Peyer's patch (tissue), 4 donors: ENCODE data around the gene NUMA1. TPM values are rescaled to one million over a fixed set of nuclear protein-coding genes. Genes with fewer than 3 reads are reported as not detected.
A peak's percentile ranks its signal among the peaks of the same experiment; 100 is the strongest.

Experiments
- DNase-seq, 3 donors: peaks; one replicate each; pipeline ENCODE4 v3.0.0-alpha.2; 2017 to 2019
- H3K27ac ChIP-seq, 4 donors: fragments of 200-600 bp; sonication (generic); one replicate each; pipeline ENCODE4 v1.5.1; 2016 to 2019
- H3K27me3 ChIP-seq, 2 donors: fragments of 200-600 bp; sonication (generic); one replicate each; pipeline ENCODE4 v1.5.1; 2019
- H3K36me3 ChIP-seq, 3 donors: fragments of 200-600 bp; sonication (generic); one replicate each; pipeline ENCODE4 v1.5.1; 2016 to 2019
- H3K4me1 ChIP-seq, 4 donors: fragments of 200-600 bp; sonication (generic); one replicate each; pipeline ENCODE4 v1.5.1; 2016 to 2019
- H3K4me3 ChIP-seq, 4 donors: fragments of 200-600 bp; sonication (generic); 1 replicate in 3 of 4; 2 replicates in 1 of 4; pipeline ENCODE4 v1.5.1; 2016 to 2019; ENCODE audit warnings: mild to moderate bottlenecking in 1 of 4
- H3K9me3 ChIP-seq, 4 donors: fragments of 200-600 bp; sonication (generic); one replicate each; pipeline ENCODE4 v1.5.1; 2016 to 2019; ENCODE audit warnings: mild to moderate bottlenecking in 1 of 4
- CTCF ChIP-seq, 6 experiments: fragments of 450-650 bp in 4 of 6; fragments of 200-600 bp in 2 of 6; sonication (generic) in 1 of 6; IDR thresholded peaks; one replicate each; pipeline ENCODE4 v1.5.1; 2017 to 2019; ENCODE audit warnings: antibody characterized with exemption in 6 of 6, mild to moderate bottlenecking in 3 of 6, moderate library complexity in 1 of 6
- POLR2A ChIP-seq, 2 donors: fragments of 450-650 bp; IDR thresholded peaks; one replicate each; pipeline ENCODE4 v1.5.1; 2017; ENCODE audit warnings: antibody characterized with exemption in 2 of 2, mild to moderate bottlenecking in 2 of 2, moderate library complexity in 2 of 2
- total RNA-seq, 4 donors: library from RNA; depleted of rRNA; stranded (reverse); fragments of >200 nt; gene quantifications; one replicate each; pipeline ENCODE4 v1.1.0, GENCODE V29; 2016

NUMA1 gene
- total RNA-seq, 4 donors from 2014 or later: 297 to 512 (median 388) TPM

- no peak for DNase-seq
- Histone ChIP-seq H3K4me1 (peaks cover 0 to 15% (median 3%) of the 10 kb centered on the region in 4 donors), H3K9me3 (no peaks in the 10 kb centered on the region), H3K4me3 (no peak overlapping the region), H3K27me3 (no peaks in the 10 kb centered on the region), H3K27ac (no peak overlapping the region), H3K36me3 (peaks cover 0 to 5% (median 0%) of the 10 kb centered on the region in 3 donors)
- TF ChIP-seq POLR2A (IDR thresholded peaks at IDR 0.05) (no peak), CTCF (IDR thresholded peaks at IDR 0.05) (no peak)
Measured at GRCh38 chr11:72114570-72114969, 34.2 kb upstream of the NUMA1 start.

GRCh38 chr11:72112978-72113808, 32.9 kb upstream of the NUMA1 start:
- no peak for DNase-seq
- TF ChIP-seq POLR2A (IDR thresholded peaks at IDR 0.05): no peak
- TF ChIP-seq CTCF (IDR thresholded peaks at IDR 0.05): no peak

DNA sequence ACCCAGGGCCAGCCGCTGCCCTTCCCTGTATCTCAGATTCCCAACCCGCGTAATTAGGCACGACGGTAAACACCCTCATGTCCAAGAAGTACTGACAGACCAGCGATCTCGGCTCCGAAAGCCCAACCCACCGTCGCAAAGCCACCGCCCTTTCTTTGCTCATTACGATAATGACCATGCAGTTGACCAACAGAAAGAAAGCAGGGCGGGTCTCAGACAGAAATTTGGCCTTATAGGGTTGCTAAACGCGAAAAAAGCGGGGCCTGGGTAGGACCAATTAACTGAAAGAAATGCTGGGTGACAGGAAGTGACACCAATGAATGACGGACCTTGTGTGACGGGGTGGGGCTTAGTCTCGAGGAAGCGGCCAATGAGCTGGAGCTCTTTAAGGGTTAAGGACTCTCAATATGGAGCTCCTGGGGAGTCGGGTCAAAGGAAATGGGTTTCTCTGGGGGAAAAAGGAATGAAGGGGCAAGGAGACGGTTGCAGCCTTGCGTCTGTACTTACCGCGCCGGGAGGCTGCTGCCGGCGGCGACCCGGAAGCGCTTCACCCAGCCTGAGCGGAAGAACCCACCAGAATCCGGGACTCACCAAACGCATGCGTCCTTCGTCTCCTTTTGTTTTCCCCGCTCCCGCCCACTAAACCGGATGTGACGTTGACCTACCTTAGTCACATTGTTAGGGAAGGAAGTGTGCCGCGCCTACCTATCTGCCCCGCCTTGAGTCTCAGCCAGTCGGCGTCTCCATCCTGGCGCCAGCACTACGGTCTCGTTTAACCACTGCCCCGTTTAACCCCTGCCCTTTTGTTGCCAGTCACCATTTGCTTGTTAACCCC, 32.0 kb upstream of the NUMA1 start, which contains the start of gene ANAPC15:
ANAPC15 (minus strand) TSS at position 553 of the 835 bp plus-strand sequence. CDS start 1,419 bp downstream, outside the sequence.
- Histone ChIP-seq H3K4me3 (peak within 1 kb of the TSS; percentile 61 to 83 (median 71)), H3K4me1 (peaks cover 0 to 15% (median 3%) of the 10 kb centered on the region in 4 donors), H3K36me3 (peaks cover 0 to 10% (median 0%) of the 10 kb centered on the region in 3 donors), H3K27me3 (no peaks in the 10 kb centered on the region), H3K9me3 (no peaks in the 10 kb centered on the region), H3K27ac (peak within 1 kb of the TSS; percentile 92 to 99 (median 96))
- DNase-seq: peak; percentile 96 to 100 (median 100)
- TF ChIP-seq CTCF (IDR thresholded peaks at IDR 0.05) (no peak), POLR2A (IDR thresholded peaks at IDR 0.05) (peak; percentile 92 to 96)

More at GRCh38 chr11:72112978-72113808, 32.9 kb upstream of the NUMA1 start:
- no peaks in the 10 kb centered on the region for H3K27me3 ChIP-seq
- peaks cover 0 to 10% (median 0%) of the 10 kb centered on the region in 3 donors for H3K36me3 ChIP-seq
- H3K4me1 ChIP-seq: peaks cover 0 to 15% (median 3%) of the 10 kb centered on the region in 4 donors
- peak overlapping the region; percentile 92 to 99 (median 96) for H3K27ac ChIP-seq
- H3K9me3 ChIP-seq: no peaks in the 10 kb centered on the region
- peak overlapping the region; percentile 61 to 83 (median 71) for H3K4me3 ChIP-seq

DNA sequence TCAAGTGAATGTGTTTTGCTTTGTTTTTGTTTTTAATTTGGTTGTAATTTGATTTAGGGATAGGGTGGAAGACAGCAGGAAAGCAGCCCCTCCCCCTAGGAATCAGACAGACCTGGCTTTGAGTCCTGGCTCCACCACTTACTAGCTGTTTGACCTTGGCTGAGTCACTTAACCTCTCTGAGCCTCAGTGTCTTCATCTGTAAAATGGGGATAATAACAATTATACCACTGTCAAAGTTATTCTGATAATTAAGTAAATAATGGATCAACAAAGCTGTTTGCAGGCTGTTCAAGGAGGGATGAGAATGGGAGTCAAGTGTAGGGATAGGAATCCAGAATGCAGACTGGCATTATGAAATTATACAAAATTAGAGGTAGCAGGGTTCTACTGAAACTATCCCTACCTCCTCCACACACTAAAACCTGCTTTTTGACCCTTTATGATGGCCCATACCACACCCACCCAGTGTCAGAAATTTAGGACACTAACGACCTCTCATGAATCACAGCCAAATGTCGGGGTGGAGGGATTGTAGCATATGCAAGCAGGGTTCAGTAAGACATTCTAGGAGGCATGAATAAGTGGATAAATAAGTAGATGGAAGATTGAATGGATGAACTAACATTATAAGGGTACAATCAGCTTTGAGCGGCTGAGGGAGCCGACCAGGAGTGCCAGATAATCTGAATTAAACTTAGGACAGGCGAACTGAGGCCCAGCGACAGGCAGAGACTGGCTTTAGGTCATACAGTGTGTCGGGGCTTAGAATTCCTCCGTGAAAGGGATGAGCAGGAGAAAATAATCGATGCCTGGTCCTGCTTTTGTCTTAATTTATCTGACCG, 31.2 kb upstream of the NUMA1 start:
- no peaks in the 10 kb centered on the region for H3K9me3 ChIP-seq
- peak overlapping the region; percentile 92 to 99 (median 96) for H3K27ac ChIP-seq
- no peak for DNase-seq
- H3K27me3 ChIP-seq: no peaks in the 10 kb centered on the region
- no peak for TF ChIP-seq POLR2A (IDR thresholded peaks at IDR 0.05)
- no peak for TF ChIP-seq CTCF (IDR thresholded peaks at IDR 0.05)
- H3K4me1 ChIP-seq: peaks cover 0 to 15% (median 3%) of the 10 kb centered on the region in 4 donors
- H3K4me3 ChIP-seq: peak overlapping the region; percentile 61 to 83 (median 71)
- peaks cover 0 to 10% (median 0%) of the 10 kb centered on the region in 3 donors for H3K36me3 ChIP-seq

GRCh38 chr11:72105888-72106287, 25.5 kb upstream of the NUMA1 start, which contains the start of gene TOMT:
TOMT (plus strand) TSS chr11:72105924; CDS start chr11:72105952, 28 bp downstream.
- Histone ChIP-seq H3K9me3 (no peaks in the 10 kb centered on the region), H3K36me3 (peaks cover 0 to 10% (median 0%) of the 10 kb centered on the region in 3 donors), H3K4me1 (peaks cover 0 to 24% (median 8%) of the 10 kb centered on the region in 4 donors), H3K27ac (no peak within 1 kb of the TSS), H3K4me3 (no peak within 1 kb of the TSS), H3K27me3 (no peaks in the 10 kb centered on the region)
- DNase-seq: no peak
- TF ChIP-seq POLR2A (IDR thresholded peaks at IDR 0.05) (no peak), CTCF (IDR thresholded peaks at IDR 0.05) (no peak)
